ENCODE measurements around the gene GRK5. TPM values are rescaled to one million over a fixed set of nuclear protein-coding genes. Genes with fewer than 3 reads are reported as not detected.

GRK5 gene
- total RNA-seq, 1 experiment from 2014 or later = 29.0 TPM

- Histone ChIP-seq H3K27me3 (ENCODE audit: control insufficient read depth, insufficient read depth, low read length) (no peaks in the 10 kb centered on the region), H3K9me3 (ENCODE audit: control insufficient read depth, insufficient read depth, low read depth, low read length) (no peaks in the 10 kb centered on the region), H3K4me1 (ENCODE audit: control insufficient read depth, insufficient read depth, low read length) (no peaks in the 10 kb centered on the region), H3K4me3 (ENCODE audit: low read depth in 2 of 2, low read length in 2 of 2) (no peak overlapping the region), H3K27ac (ENCODE audit: low read length) (no peak overlapping the region), H3K36me3 (ENCODE audit: control insufficient read depth, insufficient read depth, low read length) (no peaks in the 10 kb centered on the region)
- ATAC-seq = no peak
- POLR2A ChIA-PET = no interaction called here
- in situ Hi-C loops (cut with HindIII; ENCODE audit: low pct_unique_long_range_greater_than_20kb, low sequenced_read_pairs) = no loop called here
- intact Hi-C loops (cut with micrococcal nuclease; ENCODE audit: unreplicated experiment) = no loop called here
- CTCF ChIA-PET = no interaction called here
- no TSS peak for BruUV-seq (replicated peaks)
- no peak for DNase-seq (ENCODE audit: low read depth, low spot score)
- TF ChIP-seq REST (IDR thresholded peaks at IDR 0.05; ENCODE audit: insufficient read depth in 1 of 2, low read depth in 2 of 2, low read length in 1 of 2) (no peak), CTCF (IDR thresholded peaks at IDR 0.05) (no peak), TCF7L2 (IDR thresholded peaks at IDR 0.05; ENCODE audit: low read depth, low read length) (no peak), POLR2AphosphoS5 (IDR thresholded peaks at IDR 0.05; ENCODE audit: low read depth, low read length) (no peak), SIN3A (IDR thresholded peaks at IDR 0.05; ENCODE audit: borderline replicate concordance, insufficient read depth, low read depth, low read length) (no peak)
These were observed 297.3 kb downstream of the GRK5 start for GRCh38 chr10:119504651-119505050.

GRCh38 chr10:119505131-119505551, 297.8 kb downstream of the GRK5 start:
- ChIA-PET CTCF (no interaction called here), POLR2A (no interaction called here)
- Histone ChIP-seq H3K4me3 (ENCODE audit: low read depth in 2 of 2, low read length in 2 of 2) (no peak overlapping the region), H3K27ac (ENCODE audit: low read length) (no peak overlapping the region), H3K9me3 (ENCODE audit: control insufficient read depth, insufficient read depth, low read depth, low read length) (no peaks in the 10 kb centered on the region), H3K27me3 (ENCODE audit: control insufficient read depth, insufficient read depth, low read length) (no peaks in the 10 kb centered on the region), H3K4me1 (ENCODE audit: control insufficient read depth, insufficient read depth, low read length) (no peaks in the 10 kb centered on the region), H3K36me3 (ENCODE audit: control insufficient read depth, insufficient read depth, low read length) (no peaks in the 10 kb centered on the region)
- intact Hi-C loops (cut with micrococcal nuclease; ENCODE audit: unreplicated experiment) (no loop called here), in situ Hi-C loops (cut with HindIII; ENCODE audit: low pct_unique_long_range_greater_than_20kb, low sequenced_read_pairs) (no loop called here)
- ATAC-seq (no peak), DNase-seq (ENCODE audit: low read depth, low spot score) (no peak)
- no TSS peak for BruUV-seq (replicated peaks)
- TF ChIP-seq POLR2AphosphoS5 (IDR thresholded peaks at IDR 0.05; ENCODE audit: low read depth, low read length) = no peak
- TF ChIP-seq TCF7L2 (IDR thresholded peaks at IDR 0.05; ENCODE audit: low read depth, low read length) = no peak
- no peak for TF ChIP-seq REST (IDR thresholded peaks at IDR 0.05; ENCODE audit: insufficient read depth in 1 of 2, low read depth in 2 of 2, low read length in 1 of 2)
- no peak for TF ChIP-seq CTCF (IDR thresholded peaks at IDR 0.05)
- no peak for TF ChIP-seq SIN3A (IDR thresholded peaks at IDR 0.05; ENCODE audit: borderline replicate concordance, insufficient read depth, low read depth, low read length)

Small RNAs within 50 kb of the gene (microRNA-seq; reads per million reads assigned to microRNA genes)
- gene MIR4681 (ENCODE audit: unreplicated experiment) = not detected

Other genes starting within 250 kb of the GRK5 start
- 18.0 TPM for gene NANOS1, start 177.9 kb upstream of the GRK5 start, total RNA-seq (2021; ENCODE audit: unreplicated experiment)
- 214 TPM for gene EIF3A, start 126.8 kb upstream of the GRK5 start, total RNA-seq (2021; ENCODE audit: unreplicated experiment)
- gene DENND10, start 103.5 kb upstream of the GRK5 start, total RNA-seq (2021; ENCODE audit: unreplicated experiment) = 72.8 TPM
- 67.0 TPM for gene SFXN4, start 41.9 kb upstream of the GRK5 start, total RNA-seq (2021; ENCODE audit: unreplicated experiment)
- gene PRDX3, start 28.8 kb upstream of the GRK5 start, total RNA-seq (2021; ENCODE audit: unreplicated experiment) = 235 TPM

All from Panc1 (cell line).